Activated CD8-positive, alpha-beta T cell treated with anti-CD3 and anti-CD28 coated beads for 36 hours (primary cell): Measurements from ENCODE around the gene CDKN2B. TPM values are rescaled to one million over a fixed set of nuclear protein-coding genes. Genes with fewer than 3 reads are reported as not detected.

Experiments used
- ATAC-seq: fragments of 200-7000 bp; cut with Tn5 transposase; one replicate; pipeline ENCODE4 v1.10.0; 2021; ENCODE audit warnings: mild to moderate bottlenecking, moderate library complexity
- CTCF ChIA-PET: fragments of 350-600 bp; sonication (Branson Sonifier 250); formaldehyde crosslinking; loops from one replicate; lab custom pipeline; 2021; ENCODE audit warnings: antibody characterized with exemption; lab: Charles Lee
- POLR2A ChIA-PET: fragments of 350-600 bp; sonication (Branson Sonifier 250); formaldehyde crosslinking; loops from one replicate; lab custom pipeline; 2021; ENCODE audit warnings: antibody characterized with exemption; lab: Charles Lee
- DNase-seq: peaks from one replicate; pipeline ENCODE4 v3.0.0-alpha.2; 2020
- H3K27ac Mint-ChIP-seq: one replicate; pipeline ENCODE4 v1.8.0; 2021; ENCODE audit warnings: mild to moderate bottlenecking, mixed read lengths
- H3K27me3 Mint-ChIP-seq: one replicate; pipeline ENCODE4 v1.8.0; 2021; ENCODE audit warnings: mixed read lengths
- H3K36me3 Mint-ChIP-seq: one replicate; pipeline ENCODE4 v1.8.0; 2021; ENCODE audit warnings: low read depth, mixed read lengths
- H3K4me1 Mint-ChIP-seq: one replicate; pipeline ENCODE4 v1.8.0; 2021; ENCODE audit warnings: low read depth, mixed read lengths
- H3K4me3 Mint-ChIP-seq: one replicate; pipeline ENCODE4 v1.8.0; 2021; ENCODE audit warnings: mild to moderate bottlenecking, moderate library complexity, mixed read lengths
- H3K9me3 Mint-ChIP-seq: one replicate; pipeline ENCODE4 v1.8.0; 2021; ENCODE audit warnings: mixed read lengths
- CTCF ChIP-seq: fragments of 200-600 bp; IDR thresholded peaks from one replicate; pipeline ENCODE4 v1.8.0; 2022; ENCODE audit warnings: antibody characterized with exemption, mild to moderate bottlenecking
- intact Hi-C: fragments of 100-400 bp; cut with micrococcal nuclease; formaldehyde crosslinking; loops from one replicate; pipeline ENCODE4 v1.10.0; 2022
- total RNA-seq, 2 experiments: library from RNA; stranded (reverse); gene quantifications; one replicate each; pipeline ENCODE4 v1.2.3, GENCODE V29; 2021

The CDKN2B gene
- total RNA-seq, 2 experiments from 2014 or later, result not detected

DNA sequence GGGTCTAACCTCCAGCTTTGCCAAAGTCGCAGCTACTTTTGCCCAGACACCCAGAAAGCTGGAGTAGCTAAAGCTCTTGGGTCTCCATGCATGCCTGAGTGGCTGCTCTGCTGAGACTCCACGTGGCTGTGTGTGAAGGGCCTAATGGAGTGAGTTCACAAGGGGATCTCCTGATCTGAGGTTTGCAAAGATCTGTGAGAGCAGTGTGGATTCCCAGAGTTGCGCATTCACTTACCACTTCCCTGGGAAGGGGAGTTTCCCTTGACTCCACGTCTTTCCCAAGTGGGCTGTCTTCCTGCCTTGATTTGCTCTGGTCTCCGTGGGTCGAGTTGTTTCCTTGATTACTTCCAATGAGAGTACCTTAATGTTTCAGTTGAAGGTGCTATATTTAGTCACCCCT is 17.6 kb upstream of the CDKN2B start:
- Mint-ChIP-seq H3K27me3 (peaks cover 7% of the 10 kb centered on the region), H3K9me3 (no peaks in the 10 kb centered on the region), H3K36me3 (no peaks in the 10 kb centered on the region), H3K4me3 (no peak overlapping the region), H3K4me1 (no peaks in the 10 kb centered on the region), H3K27ac (no peak overlapping the region)
- ChIA-PET POLR2A (interaction anchor here (1.7 kb wide), 1 partner anchor 10 kb away, joined by 4 read pairs; no protein-coding TSS in a partner anchor), CTCF (interaction anchor here (0.9 to 2.6 kb wide), 4 partner anchors 11 to 93 kb away, joined by 3 to 12 read pairs (median 6); partner anchors contain the start of gene CDKN2B)
- intact Hi-C loops, result no loop called here
- ATAC-seq (no peak), DNase-seq (no peak)
- no peak for TF ChIP-seq CTCF

DNA sequence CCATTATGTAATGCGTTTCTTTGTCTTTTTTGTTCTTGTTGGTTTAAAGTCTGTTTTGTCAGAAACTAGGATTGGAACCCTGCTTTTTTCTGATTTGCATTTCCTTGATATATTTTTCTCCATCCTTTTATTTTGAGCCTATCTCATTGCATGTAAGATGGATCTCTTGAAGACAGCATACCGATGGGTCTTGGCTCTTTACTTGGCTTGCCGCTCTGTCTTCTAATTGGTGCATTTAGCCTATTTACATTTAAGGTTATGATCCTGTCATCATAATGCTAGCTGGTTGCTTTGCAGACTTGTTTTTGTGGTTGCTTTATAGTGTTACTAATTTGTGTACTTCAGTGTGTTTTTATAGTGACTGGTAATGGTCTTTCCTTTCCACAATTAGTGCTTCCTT is 13.3 kb upstream of the CDKN2B start:
- ChIA-PET CTCF (interaction anchor here (2.1 kb wide), 2 partner anchors 13 to 16 kb away, joined by 7 to 13 read pairs; partner anchors contain the start of gene CDKN2B), POLR2A (no interaction called here)
- ATAC-seq, result no peak
- H3K36me3 Mint-ChIP-seq, result peaks cover 3% of the 10 kb centered on the region
- TF ChIP-seq CTCF, result no peak
- no peaks in the 10 kb centered on the region for H3K4me1 Mint-ChIP-seq
- DNase-seq, result no peak
- H3K4me3 Mint-ChIP-seq, result no peak overlapping the region
- H3K27me3 Mint-ChIP-seq, result peaks cover 24% of the 10 kb centered on the region
- intact Hi-C loops, result no loop called here
- H3K27ac Mint-ChIP-seq, result no peak overlapping the region
- H3K9me3 Mint-ChIP-seq, result peaks cover 9% of the 10 kb centered on the region

DNA sequence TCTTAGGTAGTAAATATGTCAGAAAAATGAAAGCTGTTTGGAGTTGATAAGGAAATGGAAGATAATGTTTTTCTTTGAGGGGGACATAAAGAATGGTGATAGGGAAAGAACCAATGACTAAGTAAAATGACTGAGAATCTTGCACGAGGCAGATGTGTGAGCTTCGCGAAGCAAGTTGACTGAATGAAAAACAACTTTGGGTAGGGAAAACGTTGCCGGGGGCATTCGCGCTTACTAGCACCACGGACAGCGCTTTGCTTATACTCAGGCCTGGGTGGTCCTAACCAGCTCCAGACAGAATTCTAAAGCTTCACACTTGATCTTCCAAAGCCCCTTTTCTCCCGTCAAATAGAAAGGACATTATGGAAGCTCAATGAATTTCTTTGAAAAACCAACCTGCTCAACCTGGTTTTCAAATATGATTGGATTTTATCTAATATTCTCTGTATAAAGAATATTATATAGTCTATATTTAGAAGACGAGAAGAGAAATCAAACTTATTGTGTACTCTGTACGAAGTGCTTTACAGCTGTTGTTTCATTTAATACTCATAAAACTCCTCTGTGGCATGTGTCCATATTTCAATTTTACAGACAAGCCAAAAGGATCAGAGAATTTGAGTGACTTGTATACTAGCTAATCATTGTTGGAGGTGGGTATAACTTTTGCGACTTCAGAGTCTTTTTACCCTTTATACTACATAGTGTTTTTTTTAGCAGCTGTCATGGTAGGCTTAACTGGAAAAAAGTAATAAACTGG is 1.9 kb upstream of the CDKN2B start:
- DNase-seq (peak; percentile 60), ATAC-seq (no peak)
- no peak overlapping the region for H3K27ac Mint-ChIP-seq
- no peaks in the 10 kb centered on the region for H3K36me3 Mint-ChIP-seq
- no peak for TF ChIP-seq CTCF
- peaks cover 36% of the 10 kb centered on the region for H3K27me3 Mint-ChIP-seq
- no peaks in the 10 kb centered on the region for H3K9me3 Mint-ChIP-seq
- peaks cover 11% of the 10 kb centered on the region for H3K4me1 Mint-ChIP-seq
- ChIA-PET CTCF (interaction anchor here (0.8 to 5.8 kb wide), 8 partner anchors 8 to 200 kb away, joined by 3 to 93 read pairs (median 8); partner anchors contain the start of genes CDKN2A and CDKN2B-AS1), POLR2A (interaction anchor here (0.8 kb wide), 1 partner anchor 41 kb away, joined by 3 read pairs; no protein-coding TSS in a partner anchor)
- H3K4me3 Mint-ChIP-seq, result no peak overlapping the region
- intact Hi-C loops, result no loop called here

DNA sequence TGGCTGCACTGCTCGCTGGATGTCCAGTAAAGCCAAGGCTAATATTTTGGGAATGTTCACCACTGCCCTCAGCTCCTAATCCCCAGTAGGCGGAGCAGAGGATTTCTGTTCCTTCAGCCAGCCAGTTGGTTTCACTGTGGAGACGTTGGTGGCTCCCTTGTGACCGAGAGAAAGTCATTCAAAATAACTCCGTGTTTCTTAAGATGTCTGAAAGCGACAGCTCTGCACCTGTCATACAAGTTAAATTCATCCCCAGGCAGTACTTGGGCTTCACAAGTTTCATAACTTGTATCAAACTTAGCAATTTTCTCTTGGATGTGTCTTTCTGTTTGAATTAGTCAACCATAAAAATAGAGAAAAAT is 382 bp upstream of the CDKN2B start:
- ChIA-PET CTCF (interaction anchor here (0.8 to 5.8 kb wide), 35 partner anchors 9 to 774 kb away, joined by 3 to 93 read pairs (median 9); partner anchors contain the start of genes CDKN2A and CDKN2B-AS1), POLR2A (interaction anchor here (2.0 kb wide), 1 partner anchor 197 kb away, joined by 5 read pairs; no protein-coding TSS in a partner anchor)
- intact Hi-C loops, result loop anchor here (5.0 kb wide), 1 partner anchor 42 kb away; no protein-coding TSS in a partner anchor
- Mint-ChIP-seq H3K27ac (no peak overlapping the region), H3K4me1 (peaks cover 21% of the 10 kb centered on the region), H3K36me3 (no peaks in the 10 kb centered on the region), H3K9me3 (no peaks in the 10 kb centered on the region), H3K4me3 (peak overlapping the region; percentile 72), H3K27me3 (peaks cover 50% of the 10 kb centered on the region)
- no peak for TF ChIP-seq CTCF
- DNase-seq (no peak), ATAC-seq (no peak)

DNA sequence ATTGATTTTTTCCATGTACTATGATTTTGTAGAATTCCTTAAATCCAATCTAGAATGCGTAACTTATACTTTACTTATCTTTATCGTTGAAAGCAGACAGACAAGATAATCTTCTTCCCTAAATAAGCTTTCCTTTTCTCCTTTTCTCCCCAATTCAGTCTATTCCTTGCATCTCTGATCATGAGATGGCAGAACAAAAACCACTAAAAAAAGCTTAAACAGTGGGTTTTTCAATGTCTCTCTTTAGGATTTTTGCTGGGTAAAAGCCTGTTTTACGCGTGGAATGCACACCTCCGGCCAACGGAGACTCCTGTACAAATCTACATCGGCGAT is 755 bp downstream of the CDKN2B start:
- intact Hi-C loops, result loop anchor here (1.0 to 5.0 kb wide), 2 partner anchors 41 to 195 kb away; no protein-coding TSS in a partner anchor
- CTCF ChIA-PET, result interaction anchor here (0.6 to 5.8 kb wide), 61 partner anchors 9 to 793 kb away, joined by 3 to 93 read pairs (median 5); partner anchors contain the start of genes CDKN2A and CDKN2B-AS1
- ATAC-seq (no peak), DNase-seq (no peak)
- POLR2A ChIA-PET, result interaction anchor here (0.8 to 2.0 kb wide), 4 partner anchors 14 to 198 kb away, joined by 3 to 5 read pairs (median 3); partner anchors contain the start of genes CDKN2A and CDKN2B-AS1
- H3K4me1 Mint-ChIP-seq, result peaks cover 21% of the 10 kb centered on the region
- H3K9me3 Mint-ChIP-seq, result no peaks in the 10 kb centered on the region
- TF ChIP-seq CTCF, result no peak
- H3K4me3 Mint-ChIP-seq, result peak overlapping the region; percentile 34
- H3K27ac Mint-ChIP-seq, result no peak overlapping the region
- H3K27me3 Mint-ChIP-seq, result peaks cover 59% of the 10 kb centered on the region
- H3K36me3 Mint-ChIP-seq, result no peaks in the 10 kb centered on the region
